Measurements from ENCODE around the gene TPST2.
"Not testable (repeated sequence)": the region's sequence is repeated elsewhere in the genome, so short reads cannot be mapped to it uniquely, and the experiment has no call there.

Gene TPST2

DNA sequence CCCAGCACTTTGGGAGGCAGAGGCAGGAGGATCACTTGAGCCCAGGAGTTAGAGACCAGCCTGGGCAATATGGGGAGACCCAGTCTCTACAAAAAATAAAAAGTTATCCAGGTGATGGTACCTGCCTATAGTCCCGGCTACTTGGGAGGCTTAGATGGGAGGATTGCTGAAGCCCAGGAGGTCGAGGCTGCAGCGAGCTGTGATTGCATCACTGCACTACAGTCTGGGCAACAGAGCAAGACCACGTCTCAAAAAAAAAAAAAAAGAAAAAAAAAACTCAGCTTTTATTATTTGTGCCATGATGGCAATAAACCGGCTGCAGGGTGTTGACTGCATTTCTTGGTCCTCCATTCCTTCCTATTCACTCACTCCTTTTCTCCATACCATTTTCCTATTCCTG, 44.1 kb downstream of the TPST2 start:
- DNase-seq, result no peak
- intact Hi-C loops (cut with DNase I), result no loop called here

DNA sequence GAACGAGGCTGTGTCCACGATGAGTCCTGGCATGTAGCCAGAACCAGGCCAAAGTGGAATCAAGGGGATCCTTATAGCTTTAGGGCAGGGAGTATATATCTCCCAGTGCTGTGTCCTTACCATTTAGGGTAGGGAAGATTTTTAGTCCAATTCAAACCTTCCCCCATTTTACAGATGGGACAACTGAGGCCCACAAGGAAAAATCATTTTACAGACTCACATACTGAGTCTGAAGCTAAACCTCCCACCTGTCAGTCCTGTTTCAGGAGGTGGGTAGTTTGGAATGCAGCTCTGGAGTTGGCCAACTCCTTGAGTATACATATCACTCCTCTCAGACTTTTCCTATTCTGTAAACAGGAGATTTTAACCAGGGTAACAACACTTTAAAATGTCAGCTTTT, 44.5 kb downstream of the TPST2 start:
- DNase-seq, result no peak
- intact Hi-C loops (cut with DNase I), result no loop called here

DNA sequence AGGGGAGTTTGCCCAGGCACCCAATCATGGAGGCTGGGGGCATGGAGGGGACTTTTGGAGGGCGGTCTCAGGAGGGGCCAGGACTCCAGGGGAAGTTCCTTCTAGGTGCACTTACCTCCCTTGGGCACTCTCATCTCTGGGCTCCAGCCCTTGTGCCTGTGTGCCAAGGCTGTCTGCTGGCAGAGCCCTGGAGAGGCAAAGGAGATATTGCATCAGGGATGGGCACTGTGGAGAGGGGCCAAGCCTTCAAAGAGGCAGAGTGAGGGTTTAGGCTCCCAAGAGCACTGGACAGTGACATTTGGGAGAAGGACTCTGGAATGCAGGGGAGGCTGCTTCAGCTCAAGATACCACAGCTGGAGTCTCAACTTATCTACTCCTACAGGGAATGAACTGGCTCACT, 45.4 kb downstream of the TPST2 start:
- no peak for DNase-seq
- intact Hi-C loops (cut with DNase I), result no loop called here

DNA sequence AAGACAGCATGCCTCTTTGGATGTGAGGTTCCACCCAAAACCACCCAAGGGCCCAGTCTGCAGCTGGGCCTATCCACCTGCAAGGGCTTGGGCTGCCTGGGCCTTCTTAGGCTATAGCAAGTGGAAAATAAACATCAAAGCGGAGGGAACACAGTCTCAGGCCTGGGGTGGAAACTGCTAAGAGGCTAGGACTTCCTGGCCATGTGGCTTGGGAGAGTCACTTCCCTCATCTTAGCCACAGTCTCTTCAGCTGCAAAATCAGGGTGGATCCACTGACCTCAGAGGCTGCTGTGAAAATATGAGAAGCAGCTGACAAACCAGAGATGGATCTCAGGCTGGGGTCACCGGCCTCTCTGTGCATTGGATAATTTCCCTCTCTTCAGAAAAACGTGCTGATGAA, 47.1 kb downstream of the TPST2 start:
- peak in 12 of 42 donors; percentile 10 to 56 (median 23) for DNase-seq
- intact Hi-C loops (cut with DNase I), result no loop called here

DNA sequence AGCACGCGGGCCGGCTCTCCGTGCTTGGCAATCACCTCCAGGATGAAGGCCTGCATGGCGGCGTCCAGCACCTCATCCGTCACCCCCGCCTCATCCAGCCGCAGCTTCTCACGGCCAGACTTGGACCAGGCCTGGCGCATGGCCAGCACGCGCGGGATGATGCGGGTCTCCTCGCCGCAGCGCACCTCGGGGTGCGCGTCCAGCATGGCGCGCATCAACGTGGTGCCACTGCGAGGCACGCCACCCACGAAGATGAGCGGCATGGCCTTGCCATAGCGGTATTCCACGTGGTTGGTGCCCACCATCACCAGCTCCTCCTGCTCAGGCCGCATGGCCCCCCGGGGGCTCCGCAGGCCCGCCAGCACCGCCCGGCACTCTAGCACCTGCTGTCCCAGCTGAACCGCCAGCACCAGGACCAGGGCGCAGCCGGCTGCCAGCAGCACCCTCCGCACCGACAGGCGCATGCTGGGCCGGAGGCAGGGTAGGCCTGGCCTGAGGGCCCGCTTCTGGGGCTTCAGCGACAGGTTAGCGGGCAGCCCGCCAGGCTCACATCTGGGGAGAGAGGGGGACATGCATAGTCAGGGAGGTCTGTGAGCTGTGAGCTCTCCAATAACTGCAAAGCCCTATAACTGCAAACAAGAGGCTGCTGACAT, 48.6 kb downstream of the TPST2 start:
- intact Hi-C loops (cut with DNase I), result no loop called here
- DNase-seq, result no peak

DNA sequence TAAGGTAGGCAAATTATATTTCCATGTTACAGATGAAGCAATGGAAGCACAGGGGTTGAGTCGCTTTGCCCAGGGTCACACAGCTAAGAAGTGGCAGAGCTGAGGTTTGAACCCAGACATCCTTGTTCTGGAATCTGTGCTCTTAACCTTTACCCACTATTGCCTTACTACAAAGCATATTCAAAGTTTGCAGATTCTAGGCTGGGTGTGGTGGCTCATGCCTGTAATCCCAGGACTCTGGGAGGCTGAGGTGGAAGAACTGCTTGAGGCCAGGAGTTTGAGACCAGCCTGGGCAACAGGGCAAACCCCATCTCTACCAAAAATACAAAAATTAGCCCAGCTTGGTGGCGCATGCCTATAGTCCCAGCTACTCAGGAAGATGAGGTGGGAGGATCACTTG, 49.8 kb downstream of the TPST2 start:
- intact Hi-C loops (cut with DNase I), result no loop called here
- DNase-seq, result no peak

DNA sequence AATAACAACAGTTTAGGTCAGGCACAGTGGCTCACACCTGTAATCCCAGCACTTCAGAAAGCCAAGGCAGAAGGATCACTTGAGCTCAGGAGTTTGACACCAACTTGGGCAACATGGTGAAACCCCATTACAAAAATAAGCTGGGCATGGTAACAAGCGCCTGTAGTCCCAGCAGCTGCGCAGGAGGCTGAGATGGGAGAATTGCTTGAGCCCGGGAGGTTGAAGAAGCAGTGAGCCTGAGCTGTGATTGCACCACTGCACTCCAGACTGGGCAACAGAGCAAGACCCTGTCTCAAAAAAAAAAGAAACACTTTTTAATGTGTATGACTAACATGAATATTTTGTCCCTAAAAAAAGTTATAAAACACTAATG, 53.2 kb downstream of the TPST2 start:
- intact Hi-C loops (cut with DNase I), result no loop called here
- DNase-seq, result no peak

DNA sequence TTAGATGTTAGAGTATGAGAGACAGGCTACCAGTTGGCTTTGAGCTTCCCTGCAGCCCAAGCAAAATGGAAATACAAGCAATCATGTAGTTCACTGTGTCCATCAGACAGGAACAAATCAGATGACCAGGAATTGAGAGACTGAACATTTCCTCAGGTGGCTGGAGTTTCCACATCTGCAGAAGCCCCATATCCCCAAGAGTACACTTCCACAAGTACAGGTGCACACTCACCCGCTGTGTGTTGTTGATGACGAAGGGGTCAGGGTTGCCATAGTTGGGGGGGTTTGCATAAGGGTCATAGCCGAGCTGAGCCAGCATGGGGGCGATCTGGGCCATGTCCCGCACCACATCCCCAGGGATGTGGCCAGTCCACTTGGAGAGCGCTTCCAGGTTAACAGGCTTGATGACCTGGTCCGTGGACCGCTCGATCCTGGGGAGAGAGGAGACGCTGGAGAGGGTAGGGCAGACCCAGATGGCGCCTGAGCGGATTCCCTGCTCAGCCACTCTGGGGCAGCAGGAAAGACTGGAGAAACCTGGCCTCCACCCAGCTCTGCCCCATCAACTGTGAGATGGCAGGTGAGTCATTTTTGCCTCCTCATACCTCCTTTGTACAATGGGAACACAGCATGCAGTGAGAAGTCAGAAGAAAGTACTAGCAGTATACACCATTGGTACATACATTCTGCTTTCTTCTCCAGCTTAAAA, 53.7 kb downstream of the TPST2 start:
- no peak for DNase-seq
- intact Hi-C loops (cut with DNase I), result no loop called here

DNA sequence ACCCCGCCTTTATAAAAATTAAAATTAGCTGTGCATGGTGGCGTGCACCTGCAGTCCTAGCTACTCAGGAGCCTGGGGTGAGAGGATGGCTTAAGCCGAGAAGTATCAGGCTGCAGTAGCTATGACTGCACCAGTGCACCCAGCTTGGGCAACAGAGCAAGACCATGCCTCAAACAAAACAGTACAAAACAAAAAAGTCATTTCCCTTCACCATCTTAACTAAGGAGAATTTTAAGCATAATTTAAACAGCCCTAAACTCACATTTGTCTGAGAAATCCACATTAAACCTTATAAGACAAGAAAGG, 54.4 kb downstream of the TPST2 start:
- intact Hi-C loops (cut with DNase I), result no loop called here
- no peak for DNase-seq

DNA sequence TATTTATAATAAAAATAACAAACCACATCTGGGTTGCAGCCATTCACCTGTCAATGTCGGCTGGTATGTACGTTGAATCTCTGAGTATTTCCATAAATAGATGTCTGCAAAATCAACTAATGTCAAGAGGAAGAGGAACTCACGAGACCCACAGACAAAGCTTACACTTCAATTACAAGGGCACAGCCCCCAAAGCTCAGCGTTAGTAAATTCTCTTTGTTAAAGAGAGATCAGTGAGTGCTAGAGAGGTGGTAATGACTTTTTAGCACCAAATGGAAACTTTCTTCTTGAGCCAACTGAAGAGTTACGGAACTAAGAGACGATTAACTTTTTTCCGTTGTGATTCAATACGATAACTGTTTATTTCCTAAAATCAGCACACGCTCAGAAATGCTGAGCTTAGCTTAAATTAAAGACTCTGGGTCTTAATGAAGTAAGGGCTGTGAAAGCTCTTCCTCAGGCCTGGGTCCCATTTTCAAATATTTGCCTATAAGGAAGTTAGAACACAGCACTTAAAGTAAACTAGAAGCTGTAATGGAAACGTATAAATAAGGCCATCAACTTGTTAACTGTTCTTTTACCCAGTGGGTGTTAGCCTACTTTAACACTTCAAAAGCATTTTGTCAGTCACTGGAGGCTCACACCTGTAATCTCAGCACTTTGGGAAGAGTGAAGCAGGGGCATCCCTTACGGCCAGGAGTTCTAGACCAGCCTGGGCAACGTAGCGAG, 54.9 kb downstream of the TPST2 start:
- DNase-seq, result no peak
- intact Hi-C loops (cut with DNase I), result no loop called here

DNA sequence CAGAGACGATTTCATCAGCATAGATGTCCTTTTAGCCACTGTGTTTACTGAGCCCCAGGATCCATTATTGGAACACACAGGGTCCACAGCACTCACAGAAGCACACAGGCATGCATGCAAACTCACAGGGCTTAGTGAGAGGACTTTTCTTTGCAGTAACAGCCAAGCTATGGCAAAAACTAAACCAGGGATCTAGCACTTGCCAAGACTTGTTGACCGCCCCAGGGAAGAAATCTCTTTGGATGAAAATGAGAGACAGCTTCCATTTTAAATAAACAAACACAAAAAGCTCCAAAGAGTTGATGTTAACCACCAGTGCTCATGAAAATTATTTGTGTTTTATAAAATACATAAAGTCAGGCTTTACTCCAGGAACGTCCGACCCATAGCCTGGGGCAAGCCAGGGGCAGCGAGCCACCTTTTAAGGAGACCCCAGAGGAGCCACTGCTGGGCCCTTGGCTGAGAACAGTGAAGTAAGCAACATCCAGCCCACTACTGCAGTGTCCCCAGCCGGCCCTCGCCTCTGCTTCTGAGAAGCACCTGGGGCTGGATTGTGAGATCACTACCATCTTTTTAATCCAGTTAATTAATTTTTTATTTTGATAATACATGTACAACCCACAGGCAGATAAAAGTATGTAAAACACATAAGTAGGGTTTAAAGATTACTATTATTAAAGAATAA, 55.6 kb downstream of the TPST2 start:
- intact Hi-C loops (cut with DNase I), result no loop called here
- no peak for DNase-seq

DNA sequence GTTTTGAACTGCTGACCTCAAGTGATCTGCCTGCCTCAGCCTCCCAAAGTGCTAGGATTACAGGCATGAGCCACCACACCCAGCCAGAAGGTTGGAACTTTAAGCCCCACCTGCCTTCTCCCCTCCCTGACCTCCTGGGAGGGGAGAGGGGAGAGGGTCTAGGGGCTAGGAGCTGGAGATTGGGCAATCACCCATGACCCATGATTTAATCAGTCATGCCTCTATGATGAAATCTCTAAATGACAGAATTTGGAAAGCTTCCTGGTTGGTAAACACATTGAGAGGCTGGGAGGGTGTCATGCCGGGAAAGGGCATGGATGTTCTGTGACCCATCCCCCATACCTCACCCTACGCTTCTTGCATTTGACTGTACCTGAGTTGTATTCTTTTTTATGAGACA, 60.6 kb downstream of the TPST2 start:
- intact Hi-C loops (cut with DNase I), result no loop called here
- DNase-seq, result no peak

DNA sequence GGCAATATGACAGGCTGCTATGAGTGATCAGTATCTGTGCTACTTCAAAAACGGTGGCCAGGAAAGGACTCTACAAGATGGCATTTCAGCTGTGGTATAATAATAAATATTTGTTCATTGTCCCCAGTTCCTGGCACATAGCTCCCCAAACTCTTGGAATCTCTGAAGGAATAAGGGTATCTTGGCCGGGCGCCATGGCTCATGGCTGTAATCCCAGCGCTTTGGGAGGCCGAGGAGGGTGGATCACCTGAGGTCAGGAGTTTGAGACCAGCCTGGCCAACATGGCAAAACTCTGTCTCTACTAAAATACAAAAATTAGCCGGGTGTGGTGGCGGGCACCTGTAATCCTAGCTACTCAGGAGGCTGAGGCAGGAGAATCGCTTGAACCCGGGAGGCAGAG, 61.4 kb downstream of the TPST2 start:
- intact Hi-C loops (cut with DNase I); DNase-seq: not testable (repeated sequence)

DNA sequence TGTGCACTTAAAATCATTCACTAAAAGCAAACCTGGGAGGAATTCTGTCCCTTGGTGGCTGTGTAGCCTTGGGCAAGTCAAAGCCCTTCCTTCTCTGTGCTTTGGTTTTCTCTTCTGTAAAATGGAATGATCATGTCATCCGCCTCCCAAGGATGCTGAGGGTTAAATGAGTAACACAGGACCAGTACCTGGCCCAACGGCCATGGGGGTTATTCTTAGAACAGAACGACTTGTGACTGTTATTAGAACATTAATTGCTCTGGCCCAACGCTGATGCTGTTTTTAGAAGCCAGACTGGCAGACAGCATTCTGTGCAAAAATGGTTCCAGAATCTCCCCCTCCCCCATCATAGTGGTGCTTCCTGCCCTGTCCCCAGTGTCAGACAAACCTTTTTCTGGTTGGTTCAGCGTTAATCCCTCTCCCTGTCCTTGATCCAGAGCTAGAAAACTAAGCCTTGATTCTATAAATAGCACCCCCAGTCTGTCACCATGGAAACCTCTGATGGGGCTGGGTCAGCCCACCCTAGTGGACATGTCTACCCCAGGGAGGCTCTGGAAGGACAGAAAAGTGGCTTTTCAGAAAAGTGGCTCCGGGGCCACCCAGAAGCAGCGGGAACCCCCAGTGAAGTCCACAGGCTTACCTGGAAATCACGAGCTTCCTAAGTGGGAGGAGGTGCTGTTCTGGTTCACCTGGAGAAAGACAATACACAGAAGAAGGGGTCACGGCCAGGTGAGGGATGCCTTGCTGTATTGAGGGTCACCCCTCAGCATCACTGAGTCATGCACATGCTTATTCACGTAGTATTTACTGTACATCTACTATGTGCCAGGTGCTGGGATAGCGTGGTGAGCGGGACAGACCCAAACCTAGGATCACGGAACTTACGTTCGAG, 62.1 kb downstream of the TPST2 start:
- intact Hi-C loops (cut with DNase I), result no loop called here
- no peak for DNase-seq

DNA sequence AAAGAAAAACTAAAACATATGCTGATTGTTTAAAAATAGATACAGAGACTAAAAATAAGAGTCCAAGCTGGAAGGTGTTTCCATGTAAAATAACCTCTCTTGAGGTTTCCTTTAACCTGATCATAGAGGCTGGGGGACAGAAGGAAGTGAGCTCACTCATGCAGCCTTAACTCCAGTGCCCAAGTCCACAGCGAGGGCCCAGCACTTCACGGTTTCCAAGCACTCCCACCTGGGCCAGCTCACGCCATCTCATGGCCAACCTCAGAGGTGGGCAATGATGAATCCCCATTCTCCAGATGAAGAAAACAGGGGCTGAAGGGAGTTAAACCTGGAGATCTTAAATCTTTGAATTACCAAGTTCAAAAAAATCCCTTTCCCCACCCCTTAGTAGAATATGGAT, 62.8 kb downstream of the TPST2 start:
- intact Hi-C loops (cut with DNase I), result no loop called here
- no peak for DNase-seq

DNA sequence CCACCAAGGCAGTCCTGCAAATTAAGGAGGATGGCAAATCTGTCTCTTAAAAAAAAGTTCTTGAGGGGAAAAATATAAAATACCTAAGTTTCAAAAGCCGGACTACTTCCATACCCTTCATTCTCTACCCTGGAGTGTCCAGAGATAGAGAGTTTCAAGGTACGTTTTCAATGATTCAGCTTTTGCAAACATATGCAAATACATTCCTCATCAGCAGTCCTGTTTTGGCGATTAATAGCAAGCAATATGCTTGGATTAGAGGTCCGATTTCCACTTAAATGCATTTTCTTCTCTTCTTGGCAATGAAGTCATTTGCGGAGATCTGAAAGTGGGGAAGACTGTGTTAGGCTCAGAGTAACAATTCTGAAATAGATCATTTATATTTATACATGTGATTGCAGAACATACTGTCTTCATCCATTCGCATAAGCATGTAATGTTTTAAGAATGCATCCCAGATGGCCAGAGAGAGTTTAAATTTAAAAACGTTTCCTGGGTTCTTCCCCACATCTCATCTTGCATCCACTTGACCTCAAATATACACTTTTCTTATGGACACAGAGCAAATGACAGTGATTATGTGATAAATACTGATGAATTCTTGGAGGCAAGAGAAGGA, 63.9 kb downstream of the TPST2 start:
- DNase-seq, result no peak
- intact Hi-C loops (cut with DNase I), result no loop called here

DNA sequence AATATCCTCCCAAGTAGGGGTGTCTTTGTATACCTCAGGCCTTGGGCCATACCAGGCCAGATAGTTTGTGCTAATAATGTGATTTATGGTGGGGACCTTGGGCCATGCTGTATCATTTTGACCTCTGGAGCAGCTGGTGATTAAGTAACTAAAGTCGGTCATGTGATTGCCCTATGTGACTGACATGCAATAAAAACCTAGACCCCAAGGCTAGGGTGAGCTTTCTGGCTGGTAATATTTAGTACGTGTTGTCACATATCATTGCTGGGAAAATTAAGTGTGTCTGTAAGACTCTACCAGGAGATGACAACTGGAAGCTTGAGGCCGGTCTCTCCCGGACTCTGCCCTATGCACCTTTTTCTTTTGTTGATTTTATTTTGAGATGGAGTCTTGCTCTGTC, 65.1 kb downstream of the TPST2 start:
- no peak for DNase-seq
- intact Hi-C loops (cut with DNase I), result no loop called here

DNA sequence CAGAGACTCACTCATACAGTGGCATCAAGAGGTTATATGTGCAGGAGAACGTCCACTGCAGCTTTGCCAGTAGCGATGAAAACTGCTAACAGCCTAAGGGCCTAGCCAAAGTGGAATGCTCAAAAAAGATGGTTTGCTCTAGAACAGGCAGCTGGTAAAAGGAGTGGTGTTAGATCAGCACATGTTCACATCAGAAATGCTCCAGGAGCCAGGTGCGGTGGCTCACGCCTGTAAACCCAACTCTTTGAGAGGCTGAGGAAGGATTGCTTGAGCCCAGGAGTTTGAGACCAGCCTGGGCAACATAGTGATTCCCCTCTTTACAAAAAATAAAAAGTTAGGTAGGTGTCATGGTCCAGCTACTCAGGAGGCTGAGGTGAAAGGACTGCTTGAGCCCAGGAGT, 67.3 kb downstream of the TPST2 start:
- intact Hi-C loops (cut with DNase I), result no loop called here
- DNase-seq, result no peak

DNA sequence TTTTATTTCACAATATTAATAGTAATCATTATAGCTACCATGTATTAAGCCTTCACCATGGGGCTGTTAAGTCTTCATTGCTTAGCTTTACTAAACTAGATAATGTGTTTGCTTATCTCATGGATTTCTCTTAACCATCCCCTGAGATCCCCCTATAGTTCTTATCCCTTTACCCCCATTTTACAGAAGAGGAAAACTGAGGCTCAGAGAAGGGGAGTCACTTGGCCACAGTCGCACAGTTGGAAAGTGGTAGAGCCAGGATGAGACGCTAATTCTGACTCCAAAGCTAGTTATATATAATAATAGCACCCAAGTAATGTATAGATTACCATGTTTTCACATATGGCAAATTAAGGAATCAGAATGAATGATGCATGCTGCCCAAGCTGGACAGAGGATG, 67.9 kb downstream of the TPST2 start:
- DNase-seq, result no peak
- intact Hi-C loops (cut with DNase I), result no loop called here

All from head of caudate nucleus (tissue), 42 donors.